GM12892 (cell line): ENCODE results near the gene IMMP2L.

ENCODE experiments used
- POLR2A ChIP-seq: IDR thresholded peaks from 2 replicates; pipeline ENCODE4 v1.6.1; 2011; ENCODE audit warnings: low read depth, low read length, control low read depth
- TAF1 ChIP-seq: IDR thresholded peaks from 2 replicates; pipeline ENCODE4 v1.6.1; 2011; ENCODE audit warnings: low read depth, mild to moderate bottlenecking, control low read depth, low read length, borderline replicate concordance

DNA sequence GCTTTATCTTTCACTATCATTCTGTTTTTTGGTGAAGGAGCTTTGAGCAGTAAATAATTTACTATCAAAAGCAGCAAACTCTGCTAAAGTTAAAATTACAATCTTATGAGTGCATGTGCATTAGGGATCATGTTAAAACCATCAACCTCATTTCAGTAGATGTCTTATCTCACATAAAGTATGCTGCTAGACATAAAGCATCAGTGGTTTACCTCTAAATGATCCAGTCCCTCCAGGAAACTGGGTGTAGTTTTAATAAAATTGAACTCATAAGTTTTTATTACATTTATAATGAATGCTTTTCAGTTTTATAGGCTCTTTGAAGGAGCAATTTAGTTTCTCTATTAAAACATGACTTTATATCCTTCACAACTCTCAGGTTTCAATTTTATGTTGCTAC is 362.6 kb downstream of the IMMP2L start:
- TF ChIP-seq POLR2A (no peak), TAF1 (no peak)
